Measurements from ENCODE around the gene ANKRD17.

ANKRD17 gene

GRCh38 chr4:73103799-73104503 lies 154.6 kb downstream of the ANKRD17 start:
- DNase-seq = no peak

- no peak for DNase-seq
Observed at GRCh38 chr4:73099143-73099542, 159.5 kb downstream of the ANKRD17 start.

- DNase-seq = no peak
Observed at GRCh38 chr4:73098713-73099112, 159.9 kb downstream of the ANKRD17 start.

GRCh38 chr4:73098016-73098415 lies 160.6 kb downstream of the ANKRD17 start:
- no peak for DNase-seq

- no peak for DNase-seq
Observed at GRCh38 chr4:73092868-73093267, 165.7 kb downstream of the ANKRD17 start.

- DNase-seq = no peak
Observed at GRCh38 chr4:73090738-73091137, 167.9 kb downstream of the ANKRD17 start.

GRCh38 chr4:73087871-73088270 lies 170.7 kb downstream of the ANKRD17 start:
- DNase-seq = no peak

GRCh38 chr4:73086095-73086868 lies 172.3 kb downstream of the ANKRD17 start:
- no peak for DNase-seq

- DNase-seq = no peak
Observed at GRCh38 chr4:73080789-73081188, 177.8 kb downstream of the ANKRD17 start.

GRCh38 chr4:73075832-73076231 lies 182.8 kb downstream of the ANKRD17 start:
- no peak for DNase-seq

- no peak for DNase-seq
Observed at GRCh38 chr4:73070074-73070390, 188.6 kb downstream of the ANKRD17 start.

- DNase-seq = peak; percentile 95
Observed at GRCh38 chr4:73069338-73070073, 189.1 kb downstream of the ANKRD17 start, which contains the start of gene COX18. TSS of gene COX18 (minus strand) at chr4:73069716. CDS start at chr4:73069649, 67 bp downstream.

GRCh38 chr4:73068491-73069337 lies 189.9 kb downstream of the ANKRD17 start:
- DNase-seq = peak; percentile 22

- DNase-seq = peak; percentile 61
Observed at GRCh38 chr4:73067971-73068394, 190.6 kb downstream of the ANKRD17 start.

GRCh38 chr4:73066928-73067327 lies 191.7 kb downstream of the ANKRD17 start:
- peak; percentile 28 for DNase-seq

- DNase-seq = no peak
Observed at GRCh38 chr4:73066445-73066844, 192.2 kb downstream of the ANKRD17 start.

GRCh38 chr4:73064536-73064935 lies 194.1 kb downstream of the ANKRD17 start:
- DNase-seq = no peak

GRCh38 chr4:73055241-73055897 lies 203.2 kb downstream of the ANKRD17 start:
- DNase-seq = no peak

GRCh38 chr4:73053974-73054480 lies 204.6 kb downstream of the ANKRD17 start:
- no peak for DNase-seq

GRCh38 chr4:73053076-73053475 lies 205.5 kb downstream of the ANKRD17 start:
- no peak for DNase-seq

GRCh38 chr4:73051625-73052024 lies 207.0 kb downstream of the ANKRD17 start:
- no peak for DNase-seq

GRCh38 chr4:73045879-73046278 lies 212.7 kb downstream of the ANKRD17 start:
- DNase-seq = no peak

All from stimulated activated CD4-positive, alpha-beta T cell treated with anti-CD3 and anti-CD28 coated beads, Interleukin-4, amount 100 ng/mL, for 24 hours (primary cell).